Measurements from ENCODE around the gene PIGU. TPM values are rescaled to one million over a fixed set of nuclear protein-coding genes. Genes with fewer than 3 reads are reported as not detected.

The PIGU gene
- total and polyA plus RNA-seq, 9 of the 15 experiments (the other 6 are each of a cell fraction or from before 2014, with no cell fraction given) = 6.5 to 100 (median 28.1) TPM

DNA sequence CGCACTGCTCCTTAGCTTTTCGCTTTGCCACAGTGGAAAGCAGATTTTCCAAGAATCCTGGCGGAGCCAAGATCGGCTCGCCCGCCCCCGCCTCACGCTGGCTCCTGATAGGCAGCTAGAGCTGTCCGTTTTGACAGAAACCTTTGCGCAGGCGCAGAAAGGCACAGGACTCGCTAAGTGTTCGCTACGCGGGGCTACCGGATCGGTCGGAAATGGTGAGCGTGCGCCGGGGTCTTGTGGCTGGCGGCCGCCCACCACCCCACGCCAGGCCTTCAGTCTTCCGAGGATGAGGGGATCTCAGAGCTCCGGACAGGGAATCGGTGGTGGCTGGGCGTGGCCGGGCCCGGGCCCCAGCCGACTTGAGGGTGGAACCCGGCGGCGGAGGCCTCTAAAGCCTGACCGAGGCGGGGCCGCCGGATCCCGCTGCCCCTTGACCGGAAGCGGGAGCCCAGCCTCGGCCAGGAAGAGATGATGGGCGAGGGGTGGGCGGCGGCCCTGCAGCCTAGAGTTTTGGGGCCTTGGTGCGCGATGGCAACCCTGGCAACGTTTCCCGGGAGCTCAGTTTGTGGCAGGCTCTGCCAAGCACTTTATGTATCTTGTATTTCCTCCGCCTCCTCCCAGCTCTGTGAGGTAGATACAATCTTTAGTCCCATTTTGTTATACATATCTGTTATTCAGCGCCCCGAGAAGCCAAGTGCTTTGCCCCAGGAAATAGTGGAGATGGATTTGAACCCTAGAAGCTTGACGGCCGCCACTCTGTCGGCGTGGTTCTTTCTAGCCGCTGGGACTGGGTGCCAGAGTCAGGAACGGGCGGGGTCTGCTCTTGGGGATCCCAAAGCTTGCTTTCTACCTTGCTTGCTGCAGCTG, 160.4 kb downstream of the PIGU start, which contains the start of gene DYNLRB1 (continued):
- TF ChIP-seq FOXJ2 (tag; IDR thresholded peaks at IDR 0.05) (no peak), ZFX (CRISPR knock-in tag; IDR thresholded peaks at IDR 0.05) (peak; percentile 98), ZNF12 (CRISPR knock-in tag; IDR thresholded peaks at IDR 0.05) (peak; percentile 22; the same call in 1 of the 2 replicates), CEBPB (tag; IDR thresholded peaks at IDR 0.05) (no peak), HCFC1 (IDR thresholded peaks at IDR 0.05; ENCODE audit: low read depth, low read length) (0 out of 2 replicates have a peak, but pooled peaks have one; percentile 22), HMGN3 (IDR thresholded peaks at IDR 0.05; ENCODE audit: borderline replicate concordance, extremely low read depth, insufficient read length, low read depth, low read length) (peak; percentile 73), FOS (IDR thresholded peaks at IDR 0.05; ENCODE audit: extremely low read depth, insufficient read length) (peak; percentile 75), NFIC (IDR thresholded peaks at IDR 0.05) (no peak), XRCC4 (IDR thresholded peaks at IDR 0.05; ENCODE audit: extremely low read depth, insufficient read depth, insufficient read length) (no peak), SIX5 (IDR thresholded peaks at IDR 0.05; ENCODE audit: borderline replicate concordance in 1 of 2, insufficient read depth in 1 of 2, low read depth in 1 of 2, low read length in 2 of 2) (no peak), EP400 (IDR thresholded peaks at IDR 0.05) (peak; percentile 88), SNIP1 (IDR thresholded peaks at IDR 0.05; ENCODE audit: low read depth) (no peak), MTA1 (IDR thresholded peaks at IDR 0.05; ENCODE audit: borderline replicate concordance) (no peak), KDM4B (IDR thresholded peaks at IDR 0.05; ENCODE audit: borderline replicate concordance in 2 of 2, low read depth in 1 of 2) (0 out of 4 replicates have a peak, but pooled peaks of 1 of the 2 experiments have one; percentile 33), RBFOX2 (IDR thresholded peaks at IDR 0.05; ENCODE audit: low read depth, low read length) (peak; percentile 92), JUNB (CRISPR knock-in tag; conservative IDR thresholded peaks at IDR 0.05) (no peak), NR1H2 (CRISPR knock-in tag; IDR thresholded peaks at IDR 0.05) (no peak), ATF1 (CRISPR knock-in tag; IDR thresholded peaks at IDR 0.05) (no peak), ATF1 (tag; IDR thresholded peaks at IDR 0.05) (peak; percentile 66; the same call in 1 of the 2 replicates)
- TF ChIP-seq, protein P1, sequence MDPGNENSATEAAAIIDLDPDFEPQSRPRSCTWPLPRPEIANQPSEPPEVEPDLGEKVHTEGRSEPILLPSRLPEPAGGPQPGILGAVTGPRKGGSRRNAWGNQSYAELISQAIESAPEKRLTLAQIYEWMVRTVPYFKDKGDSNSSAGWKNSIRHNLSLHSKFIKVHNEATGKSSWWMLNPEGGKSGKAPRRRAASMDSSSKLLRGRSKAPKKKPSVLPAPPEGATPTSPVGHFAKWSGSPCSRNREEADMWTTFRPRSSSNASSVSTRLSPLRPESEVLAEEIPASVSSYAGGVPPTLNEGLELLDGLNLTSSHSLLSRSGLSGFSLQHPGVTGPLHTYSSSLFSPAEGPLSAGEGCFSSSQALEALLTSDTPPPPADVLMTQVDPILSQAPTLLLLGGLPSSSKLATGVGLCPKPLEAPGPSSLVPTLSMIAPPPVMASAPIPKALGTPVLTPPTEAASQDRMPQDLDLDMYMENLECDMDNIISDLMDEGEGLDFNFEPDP (CRISPR knock-in tag; IDR thresholded peaks at IDR 0.05) = no peak
- TF ChIP-seq, protein P2, sequence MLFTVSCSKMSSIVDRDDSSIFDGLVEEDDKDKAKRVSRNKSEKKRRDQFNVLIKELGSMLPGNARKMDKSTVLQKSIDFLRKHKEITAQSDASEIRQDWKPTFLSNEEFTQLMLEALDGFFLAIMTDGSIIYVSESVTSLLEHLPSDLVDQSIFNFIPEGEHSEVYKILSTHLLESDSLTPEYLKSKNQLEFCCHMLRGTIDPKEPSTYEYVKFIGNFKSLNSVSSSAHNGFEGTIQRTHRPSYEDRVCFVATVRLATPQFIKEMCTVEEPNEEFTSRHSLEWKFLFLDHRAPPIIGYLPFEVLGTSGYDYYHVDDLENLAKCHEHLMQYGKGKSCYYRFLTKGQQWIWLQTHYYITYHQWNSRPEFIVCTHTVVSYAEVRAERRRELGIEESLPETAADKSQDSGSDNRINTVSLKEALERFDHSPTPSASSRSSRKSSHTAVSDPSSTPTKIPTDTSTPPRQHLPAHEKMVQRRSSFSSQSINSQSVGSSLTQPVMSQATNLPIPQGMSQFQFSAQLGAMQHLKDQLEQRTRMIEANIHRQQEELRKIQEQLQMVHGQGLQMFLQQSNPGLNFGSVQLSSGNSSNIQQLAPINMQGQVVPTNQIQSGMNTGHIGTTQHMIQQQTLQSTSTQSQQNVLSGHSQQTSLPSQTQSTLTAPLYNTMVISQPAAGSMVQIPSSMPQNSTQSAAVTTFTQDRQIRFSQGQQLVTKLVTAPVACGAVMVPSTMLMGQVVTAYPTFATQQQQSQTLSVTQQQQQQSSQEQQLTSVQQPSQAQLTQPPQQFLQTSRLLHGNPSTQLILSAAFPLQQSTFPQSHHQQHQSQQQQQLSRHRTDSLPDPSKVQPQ (CRISPR knock-in tag; IDR thresholded peaks at IDR 0.05; ENCODE audit: borderline replicate concordance) = no peak
- TF ChIP-seq, protein P3, sequence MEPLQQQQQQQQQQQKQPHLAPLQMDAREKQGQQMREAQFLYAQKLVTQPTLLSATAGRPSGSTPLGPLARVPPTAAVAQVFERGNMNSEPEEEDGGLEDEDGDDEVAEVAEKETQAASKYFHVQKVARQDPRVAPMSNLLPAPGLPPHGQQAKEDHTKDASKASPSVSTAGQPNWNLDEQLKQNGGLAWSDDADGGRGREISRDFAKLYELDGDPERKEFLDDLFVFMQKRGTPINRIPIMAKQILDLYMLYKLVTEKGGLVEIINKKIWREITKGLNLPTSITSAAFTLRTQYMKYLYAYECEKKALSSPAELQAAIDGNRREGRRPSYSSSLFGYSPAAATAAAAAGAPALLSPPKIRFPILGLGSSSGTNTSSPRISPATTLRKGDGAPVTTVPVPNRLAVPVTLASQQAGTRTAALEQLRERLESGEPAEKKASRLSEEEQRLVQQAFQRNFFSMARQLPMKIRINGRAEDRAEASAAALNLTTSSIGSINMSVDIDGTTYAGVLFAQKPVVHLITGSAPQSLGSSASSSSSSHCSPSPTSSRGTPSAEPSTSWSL (CRISPR knock-in tag; IDR thresholded peaks at IDR 0.05; ENCODE audit: borderline replicate concordance) = no peak

Data from K562 (cell line).